ENCODE results near the gene IFNAR1. TPM values are rescaled to one million over a fixed set of nuclear protein-coding genes. Genes with fewer than 3 reads are reported as not detected.

Gene IFNAR1
- total RNA-seq, 1 experiment from 2014 or later = 14.2 TPM

DNA sequence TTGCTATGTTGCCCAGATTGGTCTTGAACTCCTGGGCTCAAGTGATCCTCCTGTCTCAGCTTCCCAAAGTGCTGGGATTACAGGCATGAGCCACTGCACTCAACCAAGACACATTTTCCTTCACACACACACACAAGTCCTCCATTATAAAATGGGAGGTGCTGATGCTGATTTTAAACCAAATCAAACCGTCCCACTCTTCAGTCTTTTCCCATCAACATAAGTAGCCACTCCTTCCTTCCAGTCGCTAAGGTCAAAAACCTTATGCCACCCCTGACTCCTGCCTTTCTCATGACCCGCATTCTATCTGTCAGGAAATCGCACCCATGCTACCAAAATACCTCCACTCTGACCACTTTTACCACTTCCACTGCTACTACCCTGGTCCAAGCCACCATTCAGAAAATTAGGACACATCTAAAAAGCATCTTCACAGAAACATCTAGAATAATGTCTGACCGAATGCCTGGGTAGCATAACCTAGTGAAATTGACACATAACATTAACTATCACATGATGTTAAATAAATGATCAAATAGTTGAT is 50.4 kb downstream of the IFNAR1 start:
- no peaks in the 10 kb centered on the region for H3K27me3 ChIP-seq (ENCODE audit: insufficient read depth, low read length)
- no peak overlapping the region for H2BK5ac ChIP-seq (ENCODE audit: insufficient read length, low read length)
- H3K56ac ChIP-seq (ENCODE audit: insufficient read length, low read depth, low read length) = no peak overlapping the region
- Mint-ChIP-seq H3K9me3 (peaks cover 0 to 5% of the 10 kb centered on the region in 2 experiments; a peak in 2 of 5 replicates), H3K4me3 (no peak overlapping the region), H3K27ac (no peak overlapping the region), H3K27me3 (ENCODE audit: low read depth) (no peaks in the 10 kb centered on the region; the same call in none of the 2 replicates), H3K4me1 (0 out of 4 replicates have a peak, but pooled peaks cover 0 to 3% of the 10 kb centered on the region in 2 experiments), H3K36me3 (ENCODE audit: insufficient read depth in 1 of 3, low read depth in 3 of 3) (peaks cover 0 to 3% (median 0%) of the 10 kb centered on the region in 3 experiments; a peak in 2 of 7 replicates)
- no peaks in the 10 kb centered on the region for H3K4me1 ChIP-seq (ENCODE audit: insufficient read depth, low read length)
- no peaks in the 10 kb centered on the region for H3K23me2 ChIP-seq (ENCODE audit: insufficient read length, low read depth, low read length, poor library complexity, severe bottlenecking)
- H3K9me3 ChIP-seq (ENCODE audit: control insufficient read depth, low read depth, low read length) = peaks cover 4% of the 10 kb centered on the region
- H2BK20ac ChIP-seq (ENCODE audit: low read depth, low read length, poor library complexity, severe bottlenecking) = no peak overlapping the region
- no peak overlapping the region for H3K4me2 ChIP-seq (ENCODE audit: insufficient read depth, insufficient read length, low read length)
- no peak overlapping the region for H2BK12ac ChIP-seq (ENCODE audit: insufficient read length, low read depth, low read length)
- no peaks in the 10 kb centered on the region for H3K79me2 ChIP-seq (ENCODE audit: insufficient read depth, low read length)
- no peaks in the 10 kb centered on the region for H4K20me1 ChIP-seq (ENCODE audit: control insufficient read depth, insufficient read depth, insufficient read length)
- H2AK5ac ChIP-seq (ENCODE audit: insufficient read length, low read length) = peak overlapping the region; percentile 35
- H3K23ac ChIP-seq (ENCODE audit: insufficient read length, low read depth, low read length) = no peak overlapping the region
- H2AFZ ChIP-seq (ENCODE audit: low read length) = no peak overlapping the region
- H2BK15ac ChIP-seq (ENCODE audit: low read depth, low read length) = no peak overlapping the region
- no peak overlapping the region for H3T11ph ChIP-seq (ENCODE audit: low read length)
- DNase-seq = no peak
- no peak overlapping the region for H3K9ac ChIP-seq (ENCODE audit: extremely low read depth, insufficient read length, low read length)
- no peak for TF ChIP-seq CTCF (conservative IDR thresholded peaks at IDR 0.05)
- H4K8ac ChIP-seq (replicated peaks; ENCODE audit: insufficient read length, low read depth, low read length) = no peak overlapping the region
- no peak overlapping the region for H3K14ac ChIP-seq (ENCODE audit: insufficient read depth, low read length)
- H3K79me1 ChIP-seq (ENCODE audit: insufficient read depth, low read depth, low read length, poor library complexity, severe bottlenecking) = no peaks in the 10 kb centered on the region
- no peak overlapping the region for H2BK120ac ChIP-seq (ENCODE audit: low read depth, low read length, poor library complexity, severe bottlenecking)
- WGBS (ENCODE audit: extremely low coverage, insufficient read length, low lambda C conversion rate) = no CpG with 5 or more reads among the region's 5 CpGs
- no peak overlapping the region for H4K5ac ChIP-seq (ENCODE audit: insufficient read length, low read depth, low read length)
- no peak overlapping the region for H3K27ac ChIP-seq (ENCODE audit: insufficient read length, low read depth, low read length)
- H3K4ac ChIP-seq (ENCODE audit: low read depth, low read length) = no peak overlapping the region
- H3K18ac ChIP-seq (ENCODE audit: insufficient read length, low read depth, low read length) = no peak overlapping the region
- H4K91ac ChIP-seq (ENCODE audit: insufficient read length, low read depth, low read length) = no peak overlapping the region
